ENCODE measurements around the gene STON1.

DNA sequence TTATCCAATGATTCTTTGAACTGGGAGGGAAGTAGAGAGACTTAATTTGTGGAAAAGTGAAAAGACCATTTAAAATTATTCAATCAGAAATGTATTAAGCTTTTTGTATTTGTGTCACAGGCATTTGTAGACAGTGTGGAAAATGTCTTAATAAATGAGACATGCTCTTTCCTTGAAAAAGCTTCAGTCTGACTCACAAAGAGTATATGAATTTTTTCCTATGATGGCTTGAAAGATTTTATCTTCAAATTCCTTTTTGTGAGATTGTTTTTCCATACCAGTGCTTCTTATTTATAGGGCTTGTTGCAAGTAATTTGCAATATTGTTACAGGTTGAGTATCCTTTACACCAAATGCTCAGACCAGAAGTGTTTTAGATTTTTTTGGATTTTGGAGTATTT is 39.5 kb downstream of the STON1 start:
- TF ChIP-seq, protein P1, sequence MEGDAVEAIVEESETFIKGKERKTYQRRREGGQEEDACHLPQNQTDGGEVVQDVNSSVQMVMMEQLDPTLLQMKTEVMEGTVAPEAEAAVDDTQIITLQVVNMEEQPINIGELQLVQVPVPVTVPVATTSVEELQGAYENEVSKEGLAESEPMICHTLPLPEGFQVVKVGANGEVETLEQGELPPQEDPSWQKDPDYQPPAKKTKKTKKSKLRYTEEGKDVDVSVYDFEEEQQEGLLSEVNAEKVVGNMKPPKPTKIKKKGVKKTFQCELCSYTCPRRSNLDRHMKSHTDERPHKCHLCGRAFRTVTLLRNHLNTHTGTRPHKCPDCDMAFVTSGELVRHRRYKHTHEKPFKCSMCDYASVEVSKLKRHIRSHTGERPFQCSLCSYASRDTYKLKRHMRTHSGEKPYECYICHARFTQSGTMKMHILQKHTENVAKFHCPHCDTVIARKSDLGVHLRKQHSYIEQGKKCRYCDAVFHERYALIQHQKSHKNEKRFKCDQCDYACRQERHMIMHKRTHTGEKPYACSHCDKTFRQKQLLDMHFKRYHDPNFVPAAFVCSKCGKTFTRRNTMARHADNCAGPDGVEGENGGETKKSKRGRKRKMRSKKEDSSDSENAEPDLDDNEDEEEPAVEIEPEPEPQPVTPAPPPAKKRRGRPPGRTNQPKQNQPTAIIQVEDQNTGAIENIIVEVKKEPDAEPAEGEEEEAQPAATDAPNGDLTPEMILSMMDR (IDR thresholded peaks at IDR 0.05; ENCODE audit: low read length) = no peak
- no peak for TF ChIP-seq EZH2 (IDR thresholded peaks at IDR 0.05; ENCODE audit: borderline replicate concordance, low read length)
